Activated T-helper 17 cell treated with anti-CD3 and anti-CD28 coated beads, Interleukin-2, amount 50 U/mL, for 72 hours (primary cell): Measurements from ENCODE around the gene PPFIBP2. TPM values are rescaled to one million over a fixed set of nuclear protein-coding genes. Genes with fewer than 3 reads are reported as not detected.

Experiments used
- ATAC-seq: fragments of 150-1000 bp; cut with Tn5 transposase; replicated peaks from 2 replicates; pipeline ENCODE4 v1.10.0; 2021; ENCODE audit warnings: mild to moderate bottlenecking, moderate library complexity
- H3K27ac Mint-ChIP-seq: one replicate; pipeline ENCODE4 v1.8.0; 2022; ENCODE audit warnings: mixed read lengths
- H3K27me3 Mint-ChIP-seq: one replicate; pipeline ENCODE4 v1.8.0; 2022; ENCODE audit warnings: mixed read lengths
- H3K36me3 Mint-ChIP-seq: one replicate; pipeline ENCODE4 v1.8.0; 2022; ENCODE audit warnings: low read depth, mild to moderate bottlenecking, mixed read lengths
- H3K4me1 Mint-ChIP-seq: one replicate; pipeline ENCODE4 v1.8.0; 2022; ENCODE audit warnings: mixed read lengths
- H3K4me3 Mint-ChIP-seq: one replicate; pipeline ENCODE4 v1.8.0; 2022; ENCODE audit warnings: mild to moderate bottlenecking, mixed read lengths
- H3K9me3 Mint-ChIP-seq: one replicate; pipeline ENCODE4 v1.8.0; 2022; ENCODE audit warnings: mixed read lengths
- total RNA-seq, 2 donors: library from RNA; stranded (reverse); gene quantifications; one replicate each; pipeline ENCODE4 v1.2.3, GENCODE V29; 2022

PPFIBP2 gene
- total RNA-seq, 2 donors from 2014 or later: 4.2 to 11.1 TPM

- peaks cover 20% of the 10 kb centered on the region for H3K4me1 Mint-ChIP-seq
- no peak overlapping the region for H3K4me3 Mint-ChIP-seq
- ATAC-seq: no peak
- H3K27me3 Mint-ChIP-seq: no peaks in the 10 kb centered on the region
- peaks cover 17% of the 10 kb centered on the region for H3K36me3 Mint-ChIP-seq
- H3K27ac Mint-ChIP-seq: no peak overlapping the region
- H3K9me3 Mint-ChIP-seq: no peaks in the 10 kb centered on the region
Measured at GRCh38 chr11:7593481-7593880, 79.7 kb downstream of the PPFIBP2 start.

- Mint-ChIP-seq H3K27ac (no peak overlapping the region), H3K4me3 (no peak overlapping the region), H3K36me3 (peaks cover 21% of the 10 kb centered on the region), H3K9me3 (no peaks in the 10 kb centered on the region), H3K27me3 (no peaks in the 10 kb centered on the region), H3K4me1 (peaks cover 16% of the 10 kb centered on the region)
- ATAC-seq: no peak
Measured at GRCh38 chr11:7595016-7595866, 81.4 kb downstream of the PPFIBP2 start.

- Mint-ChIP-seq H3K9me3 (no peaks in the 10 kb centered on the region), H3K27ac (no peak overlapping the region), H3K4me1 (peaks cover 15% of the 10 kb centered on the region), H3K36me3 (peaks cover 27% of the 10 kb centered on the region), H3K27me3 (no peaks in the 10 kb centered on the region), H3K4me3 (no peak overlapping the region)
- no peak for ATAC-seq
Measured at GRCh38 chr11:7595951-7596350, 82.2 kb downstream of the PPFIBP2 start.

DNA sequence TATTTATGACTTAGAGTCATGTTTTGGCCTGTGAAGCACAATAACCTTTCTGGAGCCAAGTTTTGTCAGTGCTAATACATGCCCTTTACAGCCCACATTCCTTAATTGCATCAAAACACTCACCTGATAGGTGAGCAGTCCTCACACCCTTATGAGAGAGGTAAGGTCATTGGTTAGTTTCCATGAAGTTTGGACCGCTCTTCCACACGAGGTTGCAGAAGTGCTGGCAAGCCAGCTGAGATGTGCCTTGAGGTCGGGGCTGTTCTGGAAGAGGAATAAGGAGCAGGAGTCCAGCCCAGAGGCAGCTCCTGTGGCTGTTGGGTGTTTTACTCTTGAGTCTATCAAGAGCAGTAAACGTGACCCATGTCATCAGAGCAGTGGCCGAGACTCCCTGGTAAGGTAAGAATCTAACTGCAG is 83.2 kb downstream of the PPFIBP2 start:
- no peak for ATAC-seq
- peaks cover 11% of the 10 kb centered on the region for H3K4me1 Mint-ChIP-seq

GRCh38 chr11:7597620-7598019 is 83.8 kb downstream of the PPFIBP2 start:
- H3K36me3 Mint-ChIP-seq: peaks cover 29% of the 10 kb centered on the region
- ATAC-seq: no peak

More for the DNA sequence above, 83.2 kb downstream of the PPFIBP2 start:
- H3K9me3 Mint-ChIP-seq: no peaks in the 10 kb centered on the region
- H3K27ac Mint-ChIP-seq: no peak overlapping the region
- H3K36me3 Mint-ChIP-seq: peaks cover 29% of the 10 kb centered on the region
- no peaks in the 10 kb centered on the region for H3K27me3 Mint-ChIP-seq
- no peak overlapping the region for H3K4me3 Mint-ChIP-seq

DNA sequence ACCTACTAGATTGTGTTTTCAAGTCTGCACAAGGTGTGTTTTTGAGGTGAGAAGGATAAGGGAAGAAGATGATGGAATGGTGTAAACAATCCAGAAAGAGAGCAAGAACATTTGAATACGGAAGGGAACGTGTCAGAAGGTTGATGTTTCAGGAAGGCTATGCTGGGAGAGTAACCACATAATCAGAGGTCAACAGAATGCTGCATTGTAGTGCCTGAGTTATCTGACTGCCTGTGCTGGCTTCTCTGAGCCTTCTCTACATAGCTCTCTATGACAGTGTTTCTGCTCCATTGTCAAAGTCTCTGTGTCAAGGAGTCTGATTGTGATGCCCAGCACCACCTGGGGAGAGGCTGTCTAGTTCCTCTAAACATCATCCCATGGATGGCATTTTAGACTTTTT is 85.4 kb downstream of the PPFIBP2 start:
- Mint-ChIP-seq H3K27ac (no peak overlapping the region), H3K4me3 (no peak overlapping the region), H3K9me3 (no peaks in the 10 kb centered on the region), H3K4me1 (no peaks in the 10 kb centered on the region), H3K27me3 (no peaks in the 10 kb centered on the region), H3K36me3 (peaks cover 19% of the 10 kb centered on the region)
- no peak for ATAC-seq

More at GRCh38 chr11:7597620-7598019, 83.8 kb downstream of the PPFIBP2 start:
- no peaks in the 10 kb centered on the region for H3K27me3 Mint-ChIP-seq
- H3K27ac Mint-ChIP-seq: no peak overlapping the region
- H3K4me3 Mint-ChIP-seq: no peak overlapping the region
- H3K4me1 Mint-ChIP-seq: peaks cover 5% of the 10 kb centered on the region
- H3K9me3 Mint-ChIP-seq: no peaks in the 10 kb centered on the region

DNA sequence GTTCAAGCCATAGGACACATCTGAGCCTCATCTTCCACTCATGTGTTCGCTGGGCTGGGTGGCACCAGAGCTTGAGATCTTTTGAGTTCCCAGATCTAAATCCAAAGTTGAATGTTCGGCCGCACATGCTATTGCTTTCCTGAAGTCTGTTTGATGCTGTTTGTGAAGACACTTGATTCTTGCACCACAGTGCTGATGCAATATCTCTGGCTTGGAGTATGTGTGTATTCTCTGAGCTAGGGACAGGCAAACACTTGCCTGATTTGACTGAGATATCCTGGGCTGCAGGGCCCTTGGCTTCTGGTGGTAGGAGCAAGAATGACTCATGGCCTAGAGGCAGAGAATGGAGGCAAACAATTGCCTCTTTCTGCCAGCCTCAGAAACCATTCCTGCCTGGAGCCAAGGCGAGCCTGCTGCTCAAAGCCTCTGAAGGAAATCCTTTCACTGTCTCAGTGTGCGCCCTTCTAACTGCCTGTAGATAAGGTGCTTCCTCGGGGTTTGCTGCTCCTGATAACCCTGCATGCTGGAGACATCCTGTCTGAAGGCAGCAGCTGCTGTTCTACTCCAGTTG is 86.5 kb downstream of the PPFIBP2 start:
- H3K27me3 Mint-ChIP-seq: no peaks in the 10 kb centered on the region
- no peaks in the 10 kb centered on the region for H3K9me3 Mint-ChIP-seq
- H3K4me1 Mint-ChIP-seq: no peaks in the 10 kb centered on the region
- no peak overlapping the region for H3K4me3 Mint-ChIP-seq
- H3K27ac Mint-ChIP-seq: no peak overlapping the region
- peaks cover 18% of the 10 kb centered on the region for H3K36me3 Mint-ChIP-seq
- no peak for ATAC-seq

DNA sequence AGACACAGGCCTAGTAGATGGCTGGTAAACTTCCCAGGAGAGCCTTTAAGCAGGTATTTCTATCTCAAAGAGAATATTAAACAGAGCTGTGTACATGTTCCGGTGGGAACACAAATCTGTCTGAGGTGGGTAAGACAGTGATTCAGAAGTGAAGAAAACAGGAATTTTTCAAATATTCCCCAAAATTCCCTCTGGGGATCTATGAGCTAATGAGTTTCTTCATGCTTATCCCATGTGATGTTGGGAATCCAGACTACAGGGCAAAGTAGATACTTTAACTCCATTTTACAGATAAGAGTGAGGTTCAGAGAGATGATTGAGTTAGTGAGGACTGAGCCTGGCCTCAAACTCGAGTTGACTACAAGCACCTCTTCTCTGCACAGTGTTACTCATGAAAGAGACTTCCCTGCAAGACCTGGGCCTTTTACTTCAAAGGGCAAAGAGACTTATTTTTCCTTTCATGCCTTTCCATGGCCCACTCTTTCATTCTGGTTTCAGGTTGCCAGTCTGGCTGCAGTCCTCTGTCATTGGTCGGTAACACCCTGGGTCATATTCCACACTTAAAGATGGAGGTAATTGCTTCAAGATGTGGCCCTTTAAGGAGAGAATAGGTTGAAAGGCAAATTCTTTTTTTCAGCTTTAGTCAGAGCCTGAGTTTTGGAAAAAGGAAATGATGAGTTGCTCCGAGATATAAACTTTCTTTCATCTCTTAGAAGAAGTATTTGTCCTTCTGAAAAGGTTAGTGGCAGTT is 89.4 kb downstream of the PPFIBP2 start:
- peaks cover 12% of the 10 kb centered on the region for H3K36me3 Mint-ChIP-seq
- no peak overlapping the region for H3K27ac Mint-ChIP-seq
- ATAC-seq: no peak
- no peaks in the 10 kb centered on the region for H3K4me1 Mint-ChIP-seq
- no peaks in the 10 kb centered on the region for H3K27me3 Mint-ChIP-seq
- H3K4me3 Mint-ChIP-seq: no peak overlapping the region
- no peaks in the 10 kb centered on the region for H3K9me3 Mint-ChIP-seq

- Mint-ChIP-seq H3K27me3 (no peaks in the 10 kb centered on the region), H3K9me3 (no peaks in the 10 kb centered on the region), H3K36me3 (peaks cover 8% of the 10 kb centered on the region), H3K4me3 (no peak overlapping the region), H3K27ac (no peak overlapping the region), H3K4me1 (no peaks in the 10 kb centered on the region)
- ATAC-seq: no peak
Measured at GRCh38 chr11:7604331-7604955, 90.6 kb downstream of the PPFIBP2 start.

DNA sequence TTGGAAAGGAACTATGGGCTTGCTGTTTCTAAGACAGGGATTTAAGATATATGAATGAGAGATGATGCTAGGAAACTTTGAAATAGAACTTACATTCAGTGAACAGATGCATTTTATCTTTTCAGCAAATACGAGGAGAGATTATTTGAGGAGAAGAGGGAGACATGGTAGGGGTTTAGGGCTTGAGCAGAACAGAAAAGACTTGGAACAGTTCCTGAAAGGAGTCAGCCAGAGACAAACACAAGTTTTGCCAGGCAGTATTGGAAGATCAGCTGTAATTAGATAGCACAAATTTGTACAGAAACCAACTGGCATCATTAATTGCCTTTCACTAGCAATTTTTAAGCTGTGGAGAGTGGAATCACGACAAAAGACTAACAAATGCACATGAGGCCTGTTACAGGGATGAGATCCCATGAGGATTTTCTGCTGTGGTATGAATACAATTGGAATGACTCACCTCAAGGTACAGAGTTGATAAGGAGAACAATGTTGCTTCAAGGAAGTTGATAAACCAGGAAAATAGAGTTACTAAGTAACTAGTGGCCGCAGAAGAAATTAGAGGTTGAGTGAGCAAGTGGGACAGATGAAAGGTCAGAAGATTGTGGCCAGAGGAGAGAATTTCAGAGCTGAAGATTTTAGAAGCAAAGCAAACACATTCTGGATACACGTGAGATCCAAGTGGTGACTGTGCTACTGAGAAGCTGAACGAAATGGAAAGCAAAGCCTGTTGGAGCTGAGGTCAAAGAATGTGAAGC is 91.6 kb downstream of the PPFIBP2 start:
- Mint-ChIP-seq H3K4me3 (no peak overlapping the region), H3K27me3 (no peaks in the 10 kb centered on the region), H3K36me3 (peaks cover 13% of the 10 kb centered on the region), H3K27ac (no peak overlapping the region), H3K4me1 (no peaks in the 10 kb centered on the region), H3K9me3 (no peaks in the 10 kb centered on the region)
- ATAC-seq: no peak

- Mint-ChIP-seq H3K27ac (no peak overlapping the region), H3K4me1 (no peaks in the 10 kb centered on the region), H3K4me3 (no peak overlapping the region), H3K9me3 (no peaks in the 10 kb centered on the region), H3K27me3 (no peaks in the 10 kb centered on the region), H3K36me3 (peaks cover 17% of the 10 kb centered on the region)
- no peak for ATAC-seq
Measured at GRCh38 chr11:7606496-7606895, 92.7 kb downstream of the PPFIBP2 start.

DNA sequence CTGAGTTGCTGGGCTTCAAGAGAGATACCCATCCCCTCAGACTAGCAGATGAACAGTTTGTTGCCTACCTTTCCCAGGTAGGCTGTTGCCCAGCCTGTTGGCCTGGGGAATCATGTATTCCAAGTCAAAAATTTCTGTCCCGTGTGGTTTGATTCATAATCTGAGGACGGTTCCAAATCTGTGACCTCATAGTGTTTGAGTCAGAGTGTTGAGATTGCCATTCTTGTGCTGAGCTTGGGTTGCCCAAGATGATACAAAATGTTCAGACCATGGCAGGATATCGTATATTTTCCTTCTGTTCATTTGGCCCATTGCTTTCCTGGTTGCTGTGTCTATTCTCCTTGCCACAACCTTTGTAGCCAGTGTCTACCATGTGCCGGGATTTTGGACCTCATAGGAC is 95.2 kb downstream of the PPFIBP2 start:
- Mint-ChIP-seq H3K36me3 (peaks cover 40% of the 10 kb centered on the region), H3K27me3 (no peaks in the 10 kb centered on the region), H3K4me1 (no peaks in the 10 kb centered on the region), H3K4me3 (no peak overlapping the region), H3K9me3 (no peaks in the 10 kb centered on the region), H3K27ac (no peak overlapping the region)
- no peak for ATAC-seq

GRCh38 chr11:7609521-7609920 is 95.7 kb downstream of the PPFIBP2 start:
- no peaks in the 10 kb centered on the region for H3K4me1 Mint-ChIP-seq
- no peak for ATAC-seq
- H3K27ac Mint-ChIP-seq: no peak overlapping the region
- no peaks in the 10 kb centered on the region for H3K9me3 Mint-ChIP-seq
- H3K36me3 Mint-ChIP-seq: peaks cover 44% of the 10 kb centered on the region
- H3K4me3 Mint-ChIP-seq: no peak overlapping the region
- no peaks in the 10 kb centered on the region for H3K27me3 Mint-ChIP-seq

- peaks cover 44% of the 10 kb centered on the region for H3K36me3 Mint-ChIP-seq
- H3K4me1 Mint-ChIP-seq: no peaks in the 10 kb centered on the region
- no peak overlapping the region for H3K4me3 Mint-ChIP-seq
- no peak overlapping the region for H3K27ac Mint-ChIP-seq
- no peaks in the 10 kb centered on the region for H3K9me3 Mint-ChIP-seq
- H3K27me3 Mint-ChIP-seq: no peaks in the 10 kb centered on the region
- no peak for ATAC-seq
Measured at GRCh38 chr11:7610393-7610792, 96.6 kb downstream of the PPFIBP2 start.
